Muscle layer of colon (tissue), 2 donors: Measurements from ENCODE around the gene CKS1B.

ENCODE experiments used
- H3K27ac ChIP-seq: one replicate; pipeline ENCODE4 v1.7.0; 2013; ENCODE audit warnings: low read depth, mild to moderate bottlenecking, low read length, moderate library complexity
- H3K27me3 ChIP-seq, 2 donors: one replicate each; pipeline ENCODE4 v1.7.0; 2013; ENCODE audit warnings: low read length in 2 of 2, mild to moderate bottlenecking in 2 of 2; ENCODE audit not compliant: insufficient read depth in 2 of 2, control insufficient read depth in 1 of 2
- H3K36me3 ChIP-seq: one replicate; pipeline ENCODE4 v1.7.0; 2013; ENCODE audit warnings: mild to moderate bottlenecking, low read length; ENCODE audit not compliant: insufficient read depth
- H3K4me1 ChIP-seq: one replicate; pipeline ENCODE4 v1.7.0; 2013; ENCODE audit warnings: mild to moderate bottlenecking, low read length; ENCODE audit not compliant: insufficient read depth
- H3K4me3 ChIP-seq, 2 donors: one replicate each; pipeline ENCODE4 v1.7.0; 2013; ENCODE audit warnings: low read length in 2 of 2, low read depth in 1 of 2, mild to moderate bottlenecking in 1 of 2, moderate library complexity in 1 of 2
- H3K9ac ChIP-seq: one replicate; pipeline ENCODE4 v1.7.0; 2013; ENCODE audit warnings: low read length
- H3K9me3 ChIP-seq: one replicate; pipeline ENCODE4 v1.7.0; 2013; ENCODE audit warnings: mild to moderate bottlenecking, low read length
- donor health status: abdominal sarcoma.
- donor health status: Adenocarcinoma of cecum.

CKS1B gene

GRCh38 chr1:154951901-154952657, 22.4 kb upstream of the CKS1B start:
- Histone ChIP-seq H3K4me3 (no peak overlapping the region), H3K4me1 (peaks cover 48% of the 10 kb centered on the region), H3K9ac (no peak overlapping the region), H3K27me3 (no peaks in the 10 kb centered on the region), H3K9me3 (no peaks in the 10 kb centered on the region), H3K36me3 (peaks cover 31% of the 10 kb centered on the region), H3K27ac (no peak overlapping the region)

- no peak overlapping the region for H3K4me3 ChIP-seq
- no peaks in the 10 kb centered on the region for H3K9me3 ChIP-seq
- H3K9ac ChIP-seq: no peak overlapping the region
- H3K4me1 ChIP-seq: peaks cover 51% of the 10 kb centered on the region
- H3K27ac ChIP-seq: no peak overlapping the region
- peaks cover 26% of the 10 kb centered on the region for H3K36me3 ChIP-seq
- no peaks in the 10 kb centered on the region for H3K27me3 ChIP-seq
These were observed 21.8 kb upstream of the CKS1B start for GRCh38 chr1:154952664-154953063.

GRCh38 chr1:154953611-154954038, 20.9 kb upstream of the CKS1B start:
- Histone ChIP-seq H3K9me3 (no peaks in the 10 kb centered on the region), H3K27ac (no peak overlapping the region), H3K4me3 (peak overlapping the region in 1 of 2 donors; percentile 80), H3K27me3 (no peaks in the 10 kb centered on the region), H3K4me1 (peaks cover 51% of the 10 kb centered on the region), H3K9ac (no peak overlapping the region), H3K36me3 (peaks cover 25% of the 10 kb centered on the region)

- peak overlapping the region; percentile 8 for H3K27ac ChIP-seq
- H3K9ac ChIP-seq: no peak overlapping the region
- no peaks in the 10 kb centered on the region for H3K9me3 ChIP-seq
- H3K4me3 ChIP-seq: peak overlapping the region in 1 of 2 donors; percentile 80
- peaks cover 51% of the 10 kb centered on the region for H3K4me1 ChIP-seq
- peaks cover 31% of the 10 kb centered on the region for H3K36me3 ChIP-seq
- H3K27me3 ChIP-seq: no peaks in the 10 kb centered on the region
These were observed 19.9 kb upstream of the CKS1B start for GRCh38 chr1:154954541-154954940.

- Histone ChIP-seq H3K4me1 (peaks cover 51% of the 10 kb centered on the region), H3K27ac (peak overlapping the region; percentile 8), H3K36me3 (peaks cover 33% of the 10 kb centered on the region), H3K9ac (peak overlapping the region; percentile 15), H3K27me3 (no peaks in the 10 kb centered on the region), H3K9me3 (no peaks in the 10 kb centered on the region), H3K4me3 (peak overlapping the region; percentile 15 to 80)
These were observed 19.3 kb upstream of the CKS1B start for GRCh38 chr1:154955039-154955717.

- Histone ChIP-seq H3K9ac (peak within 1 kb of the TSS; percentile 15), H3K4me1 (peaks cover 57% of the 10 kb centered on the region)
These were observed 18.6 kb upstream of the CKS1B start, which contains the start of gene PBXIP1 for GRCh38 chr1:154955718-154956543. PBXIP1 (minus strand) TSS chr1:154956099; CDS start chr1:154953721, 2,378 bp downstream.

GRCh38 chr1:154956544-154956941, 17.9 kb upstream of the CKS1B start:
- H3K36me3 ChIP-seq: peaks cover 21% of the 10 kb centered on the region
- H3K27ac ChIP-seq: peak overlapping the region; percentile 8
- peaks cover 59% of the 10 kb centered on the region for H3K4me1 ChIP-seq
- peak overlapping the region; percentile 15 for H3K9ac ChIP-seq
- peak overlapping the region; percentile 47 to 80 for H3K4me3 ChIP-seq
- H3K27me3 ChIP-seq: no peaks in the 10 kb centered on the region
- H3K9me3 ChIP-seq: no peaks in the 10 kb centered on the region

More at GRCh38 chr1:154955718-154956543, 18.6 kb upstream of the CKS1B start, which contains the start of gene PBXIP1:
- no peaks in the 10 kb centered on the region for H3K9me3 ChIP-seq
- H3K27ac ChIP-seq: peak within 1 kb of the TSS; percentile 8
- H3K4me3 ChIP-seq: peak within 1 kb of the TSS; percentile 47 to 80
- H3K27me3 ChIP-seq: no peaks in the 10 kb centered on the region
- H3K36me3 ChIP-seq: peaks cover 27% of the 10 kb centered on the region

GRCh38 chr1:154957091-154957657, 17.3 kb upstream of the CKS1B start:
- peaks cover 53% of the 10 kb centered on the region for H3K4me1 ChIP-seq
- no peak overlapping the region for H3K9ac ChIP-seq
- peak overlapping the region in 1 of 2 donors; percentile 80 for H3K4me3 ChIP-seq
- no peaks in the 10 kb centered on the region for H3K27me3 ChIP-seq
- H3K36me3 ChIP-seq: peaks cover 20% of the 10 kb centered on the region
- H3K9me3 ChIP-seq: no peaks in the 10 kb centered on the region
- peak overlapping the region; percentile 8 for H3K27ac ChIP-seq

- H3K36me3 ChIP-seq: peaks cover 23% of the 10 kb centered on the region
- H3K27me3 ChIP-seq: no peaks in the 10 kb centered on the region
- H3K4me3 ChIP-seq: no peak overlapping the region
- no peak overlapping the region for H3K27ac ChIP-seq
- peaks cover 52% of the 10 kb centered on the region for H3K4me1 ChIP-seq
- H3K9me3 ChIP-seq: no peaks in the 10 kb centered on the region
- H3K9ac ChIP-seq: no peak overlapping the region
These were observed 16.4 kb upstream of the CKS1B start for GRCh38 chr1:154958036-154958435.

- Histone ChIP-seq H3K36me3 (peaks cover 31% of the 10 kb centered on the region), H3K9me3 (no peaks in the 10 kb centered on the region), H3K4me1 (peaks cover 49% of the 10 kb centered on the region), H3K4me3 (no peak overlapping the region), H3K9ac (no peak overlapping the region), H3K27me3 (no peaks in the 10 kb centered on the region), H3K27ac (no peak overlapping the region)
These were observed 15.6 kb upstream of the CKS1B start for GRCh38 chr1:154958681-154959425.
